Activated T-helper 1 cell treated with Interleukin-2 at 50 U/mL for 16 hours (primary cell): ENCODE data around the gene UNK.

Source experiments
- DNase-seq: peaks from one replicate; pipeline ENCODE4 v3.0.0-alpha.2; 2020; ENCODE audit warnings: low read depth

The UNK gene

GRCh38 chr17:75834279-75834920 is 49.8 kb downstream of the UNK start:
- no peak for DNase-seq

- no peak for DNase-seq
Measured at GRCh38 chr17:75834928-75835653, 50.5 kb downstream of the UNK start.

GRCh38 chr17:75835654-75835987 is 51.0 kb downstream of the UNK start:
- no peak for DNase-seq

GRCh38 chr17:75836605-75837004 is 52.0 kb downstream of the UNK start:
- no peak for DNase-seq

- no peak for DNase-seq
Measured at GRCh38 chr17:75837899-75838298, 53.3 kb downstream of the UNK start.

- no peak for DNase-seq
Measured at GRCh38 chr17:75838410-75838809, 53.8 kb downstream of the UNK start.

- DNase-seq: no peak
Measured at GRCh38 chr17:75839942-75840798, 55.6 kb downstream of the UNK start.

- no peak for DNase-seq
Measured at GRCh38 chr17:75840799-75841164, 56.2 kb downstream of the UNK start.

GRCh38 chr17:75842411-75842810 is 57.8 kb downstream of the UNK start:
- no peak for DNase-seq

GRCh38 chr17:75842963-75843576 is 58.5 kb downstream of the UNK start:
- DNase-seq: no peak

- DNase-seq: peak; percentile 53
Measured at GRCh38 chr17:75843577-75844529, 59.2 kb downstream of the UNK start, which contains the start of gene UNC13D. Gene UNC13D, minus strand, starts transcription at chr17:75844404. Its CDS starts 67 bp downstream, at chr17:75844337.

- DNase-seq: no peak
Measured at GRCh38 chr17:75844530-75845057, 60.0 kb downstream of the UNK start.

GRCh38 chr17:75845058-75845711 is 60.6 kb downstream of the UNK start:
- DNase-seq: peak; percentile 35

GRCh38 chr17:75845933-75846691 is 61.5 kb downstream of the UNK start:
- DNase-seq: no peak

- DNase-seq: no peak
Measured at GRCh38 chr17:75846692-75847613, 62.3 kb downstream of the UNK start.

- DNase-seq: no peak
Measured at GRCh38 chr17:75847614-75848522, 63.3 kb downstream of the UNK start.

GRCh38 chr17:75848523-75849278 is 64.1 kb downstream of the UNK start:
- peak; percentile 66 for DNase-seq
